ENCODE results near the gene PLEKHG2. TPM values are rescaled to one million over a fixed set of nuclear protein-coding genes. Genes with fewer than 3 reads are reported as not detected.

PLEKHG2 gene
- total and polyA plus RNA-seq, 9 of the 15 experiments (the other 6 are each of a cell fraction or from before 2014, with no cell fraction given): 0.98 to 45.7 (median 9.8) TPM

GRCh38 chr19:39411081-39411831 is 1.2 kb upstream of the PLEKHG2 start (continued):
- TF ChIP-seq SMARCC2 (IDR thresholded peaks at IDR 0.05; ENCODE audit: low read depth): no peak
- TF ChIP-seq TARDBP (IDR thresholded peaks at IDR 0.05): no peak
- TF ChIP-seq IFI16 (CRISPR knock-in tag; IDR thresholded peaks at IDR 0.05): no peak
- 0 out of 4 replicates have a peak, but pooled peaks of 1 of the 2 experiments have one; percentile 4 for TF ChIP-seq HDAC1 (IDR thresholded peaks at IDR 0.05)
- TF ChIP-seq EHMT2 (IDR thresholded peaks at IDR 0.05): no peak
- TF ChIP-seq ZBTB12 (CRISPR knock-in tag; IDR thresholded peaks at IDR 0.05): no peak
- TF ChIP-seq ATF2 (CRISPR knock-in tag; IDR thresholded peaks at IDR 0.05): no peak
- no peak for TF ChIP-seq KHSRP (IDR thresholded peaks at IDR 0.05)
- TF ChIP-seq DPF2 (IDR thresholded peaks at IDR 0.05): no peak
- TF ChIP-seq ZNF12 (CRISPR knock-in tag; IDR thresholded peaks at IDR 0.05): no peak
- TF ChIP-seq STAT5A (IDR thresholded peaks at IDR 0.05; ENCODE audit: borderline replicate concordance, low read length): no peak; the same call in 1 of the 2 replicates
- 0 out of 4 replicates have a peak, but pooled peaks of 1 of the 2 experiments have one; percentile 46 for TF ChIP-seq SIN3A (IDR thresholded peaks at IDR 0.05; ENCODE audit: borderline replicate concordance in 2 of 2, control insufficient read depth in 1 of 2, low read depth in 2 of 2, low read length in 2 of 2)
- TF ChIP-seq POLR2A (conservative IDR thresholded peaks at IDR 0.05): peak; percentile 23
- no peak for TF ChIP-seq PHF20 (IDR thresholded peaks at IDR 0.05; ENCODE audit: partially characterized antibody)
- no peak for TF ChIP-seq IRF2 (CRISPR knock-in tag; IDR thresholded peaks at IDR 0.05)
- no peak for TF ChIP-seq HMG20B (CRISPR knock-in tag; IDR thresholded peaks at IDR 0.05)
- no peak for TF ChIP-seq ZBTB33 (CRISPR knock-in tag; IDR thresholded peaks at IDR 0.05)
- TF ChIP-seq ILF3 (IDR thresholded peaks at IDR 0.05; ENCODE audit: borderline replicate concordance): no peak
- no peak for TF ChIP-seq SFPQ (IDR thresholded peaks at IDR 0.05; ENCODE audit: low read depth, low read length)
